HG02938 (cell line): ENCODE measurements around the gene GALNT13.

Source experiments
- ATAC-seq: cut with Tn5 transposase; IDR thresholded peaks from one replicate; pipeline ENCODE4 v1.9.1; 2021; ENCODE audit warnings: mild to moderate bottlenecking, moderate library complexity; ENCODE audit not compliant: unreplicated experiment

Gene GALNT13

DNA sequence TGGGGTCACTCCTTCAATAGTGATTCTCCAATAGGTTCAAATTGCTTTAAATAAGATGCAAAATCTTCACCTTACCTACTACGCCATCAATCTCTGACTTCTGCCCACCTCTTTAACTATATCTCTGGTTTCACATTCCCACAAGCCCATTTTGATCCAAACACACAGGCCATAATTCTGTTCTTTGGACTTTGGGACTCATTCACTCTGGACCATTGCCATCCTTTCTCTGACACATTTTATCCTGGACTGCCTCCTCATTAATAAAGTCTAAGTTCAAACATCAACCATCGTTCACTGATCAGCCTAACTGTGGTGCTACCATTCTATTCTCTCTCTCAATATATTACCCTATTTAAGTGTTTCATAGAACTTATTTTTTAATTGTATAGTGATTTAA, 332.2 kb downstream of the GALNT13 start:
- ATAC-seq = no peak

DNA sequence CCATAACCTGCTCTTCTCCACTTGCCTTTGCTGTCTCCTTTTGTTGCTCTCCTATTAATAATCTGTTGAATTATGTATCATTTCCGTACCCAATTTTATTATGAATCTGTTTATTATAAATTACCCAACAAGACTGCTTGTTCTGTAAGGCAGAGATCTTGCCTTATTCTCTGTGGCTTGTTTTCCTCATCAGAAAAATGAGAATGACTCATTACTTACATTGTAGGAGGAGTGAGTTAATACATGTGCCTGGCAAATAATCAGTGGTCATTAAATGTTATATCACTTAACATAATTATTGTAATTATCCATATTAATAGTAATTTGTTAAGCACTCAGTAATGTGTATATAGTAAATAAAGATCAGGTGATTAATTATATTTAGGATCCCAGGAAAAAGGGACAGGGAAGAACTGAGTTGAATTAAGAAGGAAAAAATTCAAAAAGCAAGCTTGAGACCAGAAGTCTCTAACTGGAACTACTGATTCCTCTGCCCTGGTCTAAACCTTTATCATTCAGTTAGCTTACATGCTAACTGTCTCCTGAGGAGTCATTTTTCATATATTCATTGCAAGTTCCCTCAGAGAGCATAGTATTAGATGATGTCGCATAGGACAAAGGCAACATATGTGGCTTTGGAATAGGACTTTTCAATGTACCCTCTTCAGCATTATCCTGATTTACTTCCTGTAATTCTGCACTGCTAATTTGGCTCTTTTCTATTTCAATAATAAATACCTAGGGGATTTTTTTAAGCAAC, 335.7 kb downstream of the GALNT13 start:
- no peak for ATAC-seq

DNA sequence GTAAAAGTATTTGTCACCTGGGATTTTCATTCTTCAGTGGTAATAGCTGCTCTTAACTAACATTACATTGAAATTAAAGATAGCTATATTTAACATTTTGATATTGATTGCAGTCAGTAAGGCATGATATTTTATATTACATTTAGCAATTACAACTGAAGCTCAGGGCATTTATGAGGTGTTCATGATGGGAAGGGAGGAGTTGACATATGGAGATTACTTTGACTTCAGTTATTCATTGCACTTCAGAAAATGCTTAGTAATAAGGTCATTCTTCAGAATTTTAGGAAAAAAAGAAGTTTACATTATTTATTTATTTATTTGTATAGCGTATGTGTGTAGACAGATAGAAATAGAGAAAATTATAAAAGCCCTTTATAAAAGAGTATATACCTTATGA, 352.0 kb downstream of the GALNT13 start:
- no peak for ATAC-seq

DNA sequence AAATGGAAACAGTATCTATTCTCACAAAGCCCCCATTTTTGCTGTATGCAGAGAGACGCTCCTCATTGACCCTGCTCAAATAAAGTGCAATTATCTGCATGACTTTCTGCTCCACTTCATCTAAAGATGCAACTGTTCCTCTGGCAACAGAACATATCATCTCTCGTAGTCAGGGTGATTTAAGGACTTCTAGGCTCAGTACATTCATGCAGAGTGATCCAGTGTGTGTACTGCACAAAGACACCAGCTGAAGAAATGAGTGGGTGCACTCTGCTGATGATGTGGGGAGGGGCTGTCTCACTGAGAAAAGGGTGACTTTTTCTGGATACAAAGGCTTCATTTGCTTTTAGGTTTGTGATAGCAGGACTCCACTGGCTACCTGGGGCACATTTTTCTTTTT, 355.2 kb downstream of the GALNT13 start:
- ATAC-seq = no peak

DNA sequence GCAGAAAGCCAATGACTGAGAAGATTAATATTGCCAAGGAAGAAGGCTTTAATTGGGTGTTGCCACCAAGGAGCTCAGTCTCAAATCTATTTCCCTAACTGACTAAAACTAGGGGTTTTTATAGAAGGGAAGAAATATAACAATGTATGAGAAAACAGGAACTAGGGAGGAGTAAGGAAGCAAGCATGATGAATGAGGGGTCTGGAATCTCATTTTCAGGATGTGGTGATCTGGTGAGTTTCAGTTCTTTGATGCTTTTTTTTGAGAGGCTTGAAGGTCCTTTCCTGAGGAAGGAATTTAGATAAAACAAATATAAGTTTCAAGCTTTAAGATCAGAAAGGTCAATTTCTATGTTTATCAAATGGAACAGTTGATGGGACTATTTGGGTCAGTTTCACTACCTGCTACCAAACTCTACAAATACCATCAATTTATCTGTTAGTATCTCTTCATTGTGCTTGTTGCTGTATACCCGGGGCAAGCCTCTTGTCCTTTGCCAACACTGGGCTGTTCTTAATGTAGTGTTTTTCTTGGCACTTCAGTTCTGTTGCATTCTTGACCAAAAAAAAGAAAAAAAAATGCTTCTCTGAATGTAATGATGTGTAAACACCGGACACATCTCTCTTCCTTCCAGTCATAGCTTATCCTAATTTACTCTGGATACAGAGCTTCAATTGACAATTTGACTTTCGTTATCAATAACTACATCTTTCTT, 357.0 kb downstream of the GALNT13 start:
- no peak for ATAC-seq

DNA sequence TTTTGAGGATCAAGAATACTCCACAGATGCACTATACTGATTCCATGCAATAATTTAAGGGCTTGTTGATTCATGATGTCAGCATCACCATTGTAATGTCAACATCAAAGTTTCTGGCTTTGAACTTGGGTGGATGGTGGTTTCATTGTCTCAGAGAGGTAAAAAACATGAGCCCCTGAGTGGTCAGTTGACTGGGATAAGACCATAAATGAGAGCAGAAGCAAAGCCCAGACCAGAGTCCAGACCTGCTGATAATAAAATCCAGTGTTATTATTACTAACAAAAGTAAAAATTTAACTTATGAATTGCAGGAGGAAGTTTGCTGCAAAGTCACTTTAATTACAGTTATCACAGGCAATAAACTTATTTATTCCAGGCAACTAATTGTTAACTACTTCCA, 358.2 kb downstream of the GALNT13 start:
- no peak for ATAC-seq

DNA sequence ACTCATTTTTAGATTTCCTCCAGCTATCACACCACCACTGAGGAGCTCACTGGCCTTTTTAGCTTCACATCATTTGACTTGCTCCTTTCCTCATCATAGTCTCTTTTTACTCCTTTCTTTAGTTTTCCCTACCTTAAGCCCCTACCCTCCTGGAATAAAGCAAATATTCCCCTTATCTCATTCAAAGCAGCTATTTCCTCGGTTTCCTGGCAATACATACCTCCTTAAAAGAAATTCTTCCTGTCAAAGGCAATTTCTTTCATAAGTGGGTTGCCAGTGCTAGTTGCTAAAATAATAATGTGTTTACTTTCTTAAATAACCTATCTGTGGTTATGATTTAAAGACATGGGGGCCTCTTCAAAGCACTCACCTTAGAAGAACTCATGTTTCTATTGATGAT, 359.3 kb downstream of the GALNT13 start:
- ATAC-seq = no peak

DNA sequence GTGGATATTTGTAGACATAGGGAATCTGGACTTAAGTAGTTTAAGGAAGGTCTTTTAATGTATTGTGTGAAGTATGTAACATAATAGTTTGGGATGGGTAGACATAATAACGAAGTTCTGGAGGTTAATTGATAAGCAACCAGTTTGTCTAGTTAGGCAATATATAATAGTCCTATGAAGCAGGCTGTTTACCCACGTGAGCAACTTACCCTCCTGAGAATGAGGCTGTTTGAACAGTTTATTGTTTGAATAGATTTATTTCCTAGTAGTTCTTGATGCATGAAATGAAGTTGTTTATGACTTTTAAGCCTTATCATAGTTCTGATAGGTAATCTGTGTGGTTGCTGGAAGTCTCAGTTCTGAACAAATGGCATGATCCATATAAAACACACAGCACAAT, 361.5 kb downstream of the GALNT13 start:
- ATAC-seq = no peak

DNA sequence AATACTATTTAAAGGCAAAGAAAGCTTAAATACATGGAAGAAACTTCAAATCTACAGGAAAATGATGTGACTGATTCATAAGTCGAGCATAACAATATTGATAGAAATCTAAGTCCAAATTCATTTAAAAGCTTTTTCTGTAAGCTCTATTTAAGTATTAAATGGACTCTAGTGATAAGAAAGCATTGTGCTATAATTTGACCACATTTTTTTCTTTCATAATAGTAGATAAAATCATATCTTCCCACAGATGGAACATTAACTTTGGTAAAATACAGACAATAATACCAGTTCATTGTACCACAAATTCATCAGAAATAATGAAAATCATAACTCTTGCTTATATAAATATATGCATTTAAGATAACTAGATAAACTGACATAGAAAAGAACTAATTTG, 366.5 kb downstream of the GALNT13 start:
- no peak for ATAC-seq

DNA sequence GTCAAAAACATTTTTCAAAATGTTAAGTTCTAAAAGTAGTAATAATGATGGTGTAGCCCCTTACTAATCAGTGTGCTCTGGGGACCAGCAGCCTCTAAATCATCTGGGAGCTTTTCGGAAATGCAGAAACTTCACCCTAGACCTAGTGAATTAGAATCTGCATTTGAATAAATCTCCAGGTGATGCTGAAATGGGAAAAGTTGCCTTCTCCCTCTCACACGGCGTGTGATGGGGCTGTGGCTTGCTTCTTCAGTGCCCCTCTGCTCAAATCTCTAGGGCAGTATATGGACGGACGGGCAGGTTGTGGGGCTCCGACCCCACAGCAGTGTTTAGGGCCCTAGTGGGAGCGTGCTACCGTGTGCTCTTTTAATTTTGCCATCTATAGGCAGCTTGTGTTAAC, 368.6 kb downstream of the GALNT13 start:
- ATAC-seq = no peak

DNA sequence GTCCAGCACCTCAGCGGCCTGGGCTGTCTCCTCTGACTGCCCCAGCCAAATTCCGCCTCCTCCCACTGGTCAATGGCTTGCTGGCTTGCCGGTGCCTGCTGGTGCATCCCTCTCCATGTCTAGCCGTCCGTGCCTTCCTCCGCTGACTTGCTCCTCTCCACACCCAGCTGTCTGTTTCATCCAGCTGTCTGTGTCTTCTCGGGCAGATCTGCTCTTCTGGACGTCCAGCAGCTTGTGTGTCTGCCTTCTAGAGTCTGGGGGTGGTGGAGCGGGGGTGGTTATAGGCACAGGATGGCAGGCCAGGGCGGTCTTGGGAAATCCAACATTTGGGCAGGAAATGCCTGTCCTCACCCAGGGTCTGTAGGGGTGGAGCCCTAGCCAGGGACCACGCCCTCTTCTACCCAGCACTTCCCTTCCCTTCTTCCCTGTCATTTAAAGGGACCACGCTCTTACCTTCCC, 369.2 kb downstream of the GALNT13 start:
- ATAC-seq = no peak

DNA sequence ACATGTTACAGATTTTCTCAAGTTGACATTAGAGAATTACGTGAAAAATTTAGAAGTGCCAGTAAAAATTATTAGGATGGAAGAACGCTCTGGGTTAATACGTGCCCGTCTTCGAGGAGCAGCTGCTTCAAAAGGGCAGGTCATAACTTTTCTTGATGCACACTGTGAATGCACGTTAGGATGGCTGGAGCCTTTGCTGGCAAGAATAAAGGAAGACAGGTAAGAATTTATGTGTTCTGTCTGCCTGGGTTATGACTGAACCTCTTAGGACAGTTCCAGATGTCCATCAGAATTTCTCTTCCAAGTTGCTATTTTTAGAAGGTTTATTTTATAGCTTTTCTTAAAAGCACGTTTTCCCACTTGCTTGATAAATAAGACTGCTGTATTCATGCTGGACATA, 371.0 kb downstream of the GALNT13 start:
- no peak for ATAC-seq

DNA sequence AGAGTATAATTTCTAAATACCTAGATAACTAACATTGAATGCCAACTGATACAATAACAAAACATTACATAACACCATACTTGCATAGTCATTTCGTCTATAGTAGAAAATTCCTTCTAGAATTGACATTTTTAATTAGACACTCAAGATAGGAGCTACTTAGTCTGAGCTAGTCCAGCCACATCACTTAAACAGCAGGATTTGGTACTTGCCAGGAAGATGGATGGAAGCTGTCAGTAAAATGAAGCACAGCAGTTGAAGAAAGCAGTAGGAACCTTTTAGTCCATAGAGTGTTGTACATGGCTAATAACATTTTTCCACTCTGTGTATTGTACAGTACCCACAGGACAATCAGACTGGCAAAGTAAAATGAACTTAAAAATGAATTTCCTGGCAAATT, 372.0 kb downstream of the GALNT13 start:
- no peak for ATAC-seq

DNA sequence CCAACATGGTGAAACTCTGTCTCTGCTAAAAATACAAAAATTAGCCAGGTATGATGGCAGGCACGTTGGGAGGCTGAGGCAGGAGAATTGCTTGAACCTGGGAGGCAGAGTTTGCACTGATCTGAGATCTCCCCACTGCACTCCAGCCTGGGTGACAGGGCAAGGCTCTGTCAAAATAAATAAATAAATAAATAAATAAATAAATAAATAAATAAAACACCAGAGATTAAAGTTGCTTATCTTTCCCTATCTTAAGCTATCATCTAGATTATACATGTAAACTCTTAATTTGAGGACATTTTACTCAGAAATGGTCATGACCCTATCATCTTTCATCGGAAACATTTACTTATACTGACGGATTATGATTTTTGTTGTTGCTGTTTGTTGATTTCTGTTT, 373.2 kb downstream of the GALNT13 start:
- no peak for ATAC-seq

DNA sequence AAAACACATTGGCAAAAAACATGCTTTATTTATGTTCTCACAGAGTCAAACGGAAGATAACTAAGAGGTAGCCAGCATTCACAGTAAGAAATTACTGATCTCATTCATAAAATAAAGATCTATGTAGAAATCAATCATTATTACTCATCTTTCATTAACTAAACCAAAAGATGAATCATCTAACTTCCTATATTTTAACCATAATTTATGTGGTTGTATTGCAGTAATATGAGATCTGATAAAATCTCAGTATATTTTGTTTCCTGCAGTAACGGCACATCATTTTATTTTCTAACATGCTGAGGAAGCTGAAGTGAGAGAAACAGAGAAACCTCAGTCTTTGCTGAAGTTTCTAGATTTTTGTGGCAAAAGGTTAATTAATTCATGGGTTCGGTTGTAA, 375.8 kb downstream of the GALNT13 start:
- ATAC-seq = no peak

DNA sequence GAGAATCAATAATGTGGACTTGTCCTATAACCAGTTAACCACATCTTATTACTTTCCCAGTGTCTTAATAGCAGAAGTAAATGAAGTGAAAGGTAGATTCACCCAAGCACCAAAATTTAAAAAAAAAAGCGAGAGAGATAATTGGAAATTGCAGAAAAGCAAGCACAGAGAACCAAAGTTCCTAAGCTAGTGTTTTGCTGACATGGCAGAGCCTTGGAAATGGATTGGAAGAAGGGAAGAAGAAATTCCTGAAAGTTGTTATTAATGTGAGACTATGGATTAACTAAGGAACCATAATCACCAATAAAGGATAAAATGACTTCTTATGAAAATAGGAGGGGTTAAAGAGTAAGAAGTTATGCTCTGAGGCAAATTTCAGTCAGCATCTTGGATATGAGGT, 384.4 kb downstream of the GALNT13 start:
- no peak for ATAC-seq

DNA sequence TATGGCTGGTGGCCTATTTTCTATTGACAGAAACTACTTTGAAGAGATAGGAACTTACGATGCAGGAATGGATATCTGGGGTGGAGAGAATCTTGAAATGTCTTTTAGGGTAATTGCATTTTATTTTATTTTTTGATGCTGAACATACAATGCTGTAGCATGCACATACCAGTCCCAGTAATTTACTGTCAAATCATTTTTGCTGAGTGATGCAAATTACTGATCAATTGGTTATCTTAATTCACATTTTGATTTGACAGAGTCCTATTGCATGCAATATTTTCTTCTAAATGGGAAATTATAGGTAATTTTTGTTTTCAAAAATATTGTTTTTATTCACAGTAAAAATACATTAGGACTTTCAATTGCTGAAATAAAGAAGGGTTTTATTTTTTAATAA, 387.3 kb downstream of the GALNT13 start:
- ATAC-seq = no peak

DNA sequence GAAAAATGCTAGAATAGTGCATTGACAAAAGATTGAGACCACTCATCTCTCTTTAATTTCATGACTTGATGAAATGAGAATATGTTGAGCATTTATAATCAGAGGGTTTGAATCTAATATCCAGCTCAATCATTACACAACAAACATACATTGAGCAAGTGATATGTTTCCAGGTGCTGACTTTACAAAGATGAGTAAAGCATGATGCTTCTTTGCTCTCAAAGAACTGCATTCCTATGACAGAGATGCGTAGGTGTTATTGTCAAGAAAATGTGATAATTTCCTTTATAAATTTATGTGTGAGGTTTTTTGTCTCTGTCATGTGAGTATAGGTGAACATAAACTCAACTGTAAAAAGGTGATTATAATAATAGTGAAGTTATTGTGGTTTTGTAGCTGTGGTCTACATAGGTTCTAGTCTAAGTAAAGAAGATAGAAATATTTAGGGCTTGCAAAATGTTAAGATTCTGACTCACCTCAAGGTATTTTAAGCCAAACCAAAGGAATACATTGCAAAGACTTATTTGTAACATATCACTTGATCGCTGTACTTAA, 389.8 kb downstream of the GALNT13 start:
- no peak for ATAC-seq

DNA sequence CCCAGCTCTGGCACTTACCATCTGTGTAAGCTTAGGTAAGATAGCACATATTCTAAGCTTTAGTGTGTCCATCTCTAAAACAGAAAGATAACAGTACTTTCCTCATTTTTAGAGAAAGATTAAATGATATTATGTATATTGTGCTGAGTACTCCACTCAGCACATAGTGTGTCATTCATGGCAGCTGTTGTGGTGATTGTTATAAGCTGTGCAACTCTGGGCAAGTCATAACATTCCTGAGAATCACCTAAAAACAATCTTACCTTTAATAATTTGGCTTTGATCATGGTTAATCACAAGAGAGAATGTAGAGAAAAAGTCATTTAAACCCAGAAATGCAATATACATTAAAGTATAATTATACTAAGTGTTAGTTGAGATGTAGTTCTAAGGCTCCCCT, 391.5 kb downstream of the GALNT13 start:
- no peak for ATAC-seq

DNA sequence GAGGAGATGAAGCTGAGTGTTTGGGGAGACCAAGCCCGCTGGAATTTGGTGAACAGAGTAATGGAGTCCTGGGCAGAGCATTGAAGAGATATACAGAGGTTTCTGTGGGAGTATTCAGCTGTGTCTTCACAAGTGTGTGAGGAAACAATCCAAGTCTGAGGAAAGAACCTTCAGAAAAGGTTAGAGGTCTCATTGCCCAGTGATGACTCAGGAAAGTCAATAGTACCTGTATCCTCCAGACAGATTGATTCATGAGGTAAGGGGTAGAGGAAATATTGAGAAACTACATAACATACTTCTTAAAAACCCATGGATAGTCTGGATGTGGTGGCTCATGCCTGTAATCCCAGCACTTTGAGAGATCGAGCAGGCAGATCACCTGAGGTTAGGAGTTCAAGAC, 392.3 kb downstream of the GALNT13 start:
- no peak for ATAC-seq

DNA sequence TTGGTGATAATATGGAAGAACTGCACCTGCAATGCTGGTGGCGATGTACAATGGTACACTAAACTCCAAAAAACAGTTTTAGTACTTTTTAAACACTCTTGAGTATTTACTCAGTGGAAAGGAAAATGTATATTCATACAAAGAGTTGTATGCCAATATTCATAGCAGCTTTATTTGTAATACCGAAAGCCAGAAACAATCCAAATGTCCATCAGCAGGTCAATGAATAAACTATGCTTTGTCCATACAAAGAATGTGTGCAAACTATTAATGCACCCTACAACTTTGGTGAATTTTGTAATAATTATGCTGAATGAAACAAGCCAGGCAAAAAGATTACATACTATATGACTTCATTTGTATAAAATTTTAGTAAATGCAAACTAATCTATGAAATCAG, 396.3 kb downstream of the GALNT13 start:
- no peak for ATAC-seq

DNA sequence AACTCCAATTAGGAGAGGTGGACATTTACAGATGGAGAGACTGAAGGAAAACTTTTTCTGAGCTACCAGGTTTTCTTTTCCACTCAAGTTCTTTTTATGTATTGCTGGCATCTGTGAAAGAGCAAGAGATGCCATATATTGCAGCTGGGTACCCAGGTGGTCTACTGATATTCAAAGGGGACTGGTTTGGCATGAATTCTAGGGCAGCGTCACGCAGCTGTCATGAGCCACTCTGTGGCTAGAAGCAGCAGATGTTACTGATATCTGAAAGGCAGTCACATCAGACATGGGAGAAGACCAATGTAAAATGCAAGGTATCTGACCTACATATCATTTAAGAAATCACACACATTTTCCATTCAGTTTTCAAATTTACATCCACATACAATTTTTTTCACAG, 408.8 kb downstream of the GALNT13 start:
- ATAC-seq = no peak
